K562 (cell line): ENCODE results near the gene GNA14. TPM values are rescaled to one million over a fixed set of nuclear protein-coding genes. Genes with fewer than 3 reads are reported as not detected.
"Not testable (repeated sequence)": the region's sequence is repeated elsewhere in the genome, so short reads cannot be mapped to it uniquely, and the experiment has no call there.

ENCODE experiments used
- ATAC-seq: fragments of 200-7000 bp; cut with Tn5 transposase; 3 replicates; pipeline ENCODE4 v1.9.1; 2020; ENCODE audit warnings: moderate library complexity
- BruUV-seq: library from RNA; stranded (reverse); fragments of 400-500 nt; replicated peaks from 2 replicates; lab custom pipeline; 2021; lab: Mats Ljungman, UMichigan
- CTCF ChIA-PET: fragments of 300-600 bp; formaldehyde crosslinking; extraction: SDS; loops from one replicate; lab custom pipeline; 2021; ENCODE audit warnings: low intra/inter-chr PET ratio; lab: Yijun Ruan, JAX
- POLR2A ChIA-PET: fragments of 300-600, 350-650 bp; sonication (Branson Sonifier 250); formaldehyde crosslinking; extraction: SDS; loops from one replicate; lab custom pipeline; 2021; ENCODE audit warnings: antibody characterized with exemption, inconsistent platforms; lab: Yijun Ruan, JAX
- DNase-seq, 4 experiments: peaks; one replicate each; pipeline versions ENCODE4 v3.0.0 to v3.0.0-alpha.2; 2011 to 2018; ENCODE audit warnings: low spot score in 3 of 4, mixed read lengths in 3 of 4; ENCODE audit errors: extremely low read depth in 1 of 4
- FAIRE-seq: peaks from 2 replicates; lab custom pipeline; 2011; peaks lifted over from hg19 to GRCh38; lab: Jason Lieb, UNC
- H2AFZ ChIP-seq: 2 replicates; pipeline ENCODE4 v1.6.0; 2011; ENCODE audit warnings: low read depth, low read length, control low read depth, inconsistent platforms
- H3K27ac ChIP-seq: fragments of 200-600 bp; 3 replicates; pipeline ENCODE4 v1.8.0; 2011; ENCODE audit warnings: low read depth, mild to moderate bottlenecking, control low read depth, inconsistent platforms, low read length, moderate library complexity, mixed read lengths; ENCODE audit errors: extremely low read depth
- H3K27me3 ChIP-seq, 2 experiments: fragments of 300-600 bp in 1 of 2; 2 replicates in 1 of 2; 3 replicates in 1 of 2; pipeline versions ENCODE4 v1.6.0 to v1.8.0; 2011; ENCODE audit warnings: inconsistent platforms in 2 of 2, low read length in 2 of 2, mild to moderate bottlenecking in 1 of 2, mixed read lengths in 1 of 2, moderate library complexity in 1 of 2; ENCODE audit not compliant: control insufficient read depth in 2 of 2, insufficient read depth in 2 of 2
- H3K36me3 ChIP-seq: fragments of 300-600 bp; 3 replicates; pipeline ENCODE4 v1.8.0; 2011; ENCODE audit warnings: mild to moderate bottlenecking, low read length, inconsistent platforms; ENCODE audit not compliant: control insufficient read depth, insufficient read depth
- H3K4me1 ChIP-seq, 2 experiments: fragments of 200-600 bp in 1 of 2; replicated peaks in 1 of 2; 2 replicates in 1 of 2; 3 replicates in 1 of 2; pipeline versions ENCODE4 v1.5.1 to v1.8.0; 2011; ENCODE audit warnings: inconsistent platforms in 2 of 2, low read length in 2 of 2, mild to moderate bottlenecking in 1 of 2, mixed read lengths in 1 of 2, moderate library complexity in 1 of 2; ENCODE audit not compliant: control insufficient read depth in 2 of 2, insufficient read depth in 2 of 2
- H3K4me2 ChIP-seq: 2 replicates; pipeline ENCODE4 v1.6.1; 2011; ENCODE audit warnings: low read length, control low read depth, inconsistent platforms, mixed read lengths; ENCODE audit not compliant: insufficient read depth
- H3K4me3 ChIP-seq: fragments of 200-600 bp; sonication (generic), shearing (Covaris generic); 2 replicates; pipeline ENCODE4 v1.5.1; 2016; ENCODE audit warnings: control low read depth, inconsistent platforms
- H3K79me2 ChIP-seq: fragments of 200-600 bp; 3 replicates; pipeline ENCODE4 v1.8.0; 2011; ENCODE audit warnings: low read length, inconsistent platforms; ENCODE audit not compliant: control insufficient read depth, insufficient read depth
- H3K9ac ChIP-seq, 2 experiments: 2 replicates each; pipeline versions ENCODE4 v1.6.0 to v1.6.1; 2011; ENCODE audit warnings: low read depth in 2 of 2, low read length in 2 of 2, control low read depth in 1 of 2, inconsistent platforms in 1 of 2, mild to moderate bottlenecking in 1 of 2, mixed read lengths in 1 of 2; ENCODE audit not compliant: insufficient read depth in 1 of 2
- H3K9me1 ChIP-seq: one replicate; pipeline ENCODE4 v1.6.0; 2011; ENCODE audit warnings: inconsistent platforms, mild to moderate bottlenecking, low read length, moderate library complexity; ENCODE audit not compliant: control insufficient read depth, insufficient read depth
- H3K9me3 ChIP-seq: replicated peaks from 2 replicates; pipeline ENCODE4 v1.5.1; 2011; ENCODE audit warnings: low read depth, low read length, inconsistent platforms; ENCODE audit not compliant: control insufficient read depth, insufficient read depth
- H4K20me1 ChIP-seq: replicated peaks from 2 replicates; pipeline ENCODE4 v1.6.1; 2011; ENCODE audit warnings: low read length, inconsistent platforms, mixed read lengths; ENCODE audit not compliant: control insufficient read depth, insufficient read depth
- FOXK1 ChIP-seq: sonication (generic); formaldehyde crosslinking; IDR thresholded peaks from 2 replicates; pipeline ENCODE4 v1.8.0; 2022; ENCODE audit warnings: missing genetic modification reagents, mild to moderate bottlenecking, borderline replicate concordance
- GATAD2B ChIP-seq: fragments of 450-650 bp; IDR thresholded peaks from 2 replicates; pipeline ENCODE4 v1.6.1; 2017; ENCODE audit warnings: mild to moderate bottlenecking, borderline replicate concordance
- ZNF347 ChIP-seq: fragments of 450-650 bp; formaldehyde crosslinking; IDR thresholded peaks from 2 replicates; pipeline ENCODE4 v1.4.0; 2020; ENCODE audit warnings: low read depth, mild to moderate bottlenecking, moderate library complexity
- WGBS: fragments of 100-300 bp; shearing (Covaris generic); methylation state at CpG from one replicate; pipeline ENCODE4 v1.1.6; 2016; ENCODE audit warnings: low coverage, mixed read lengths; ENCODE audit not compliant: insufficient coverage; ENCODE audit errors: missing lambda C conversion rate; 5-methylcytosine and 5-hydroxymethylcytosine counted together
- in situ Hi-C: fragments of 300-500 bp; cut with MboI; formaldehyde crosslinking; loops from 4 replicates; pipeline ENCODE4 v1.15.0; 2018; ENCODE audit warnings: inconsistent platforms, mixed read lengths
- intact Hi-C: fragments of 100-400 bp; cut with micrococcal nuclease; formaldehyde crosslinking; loops from 2 replicates; pipeline ENCODE4 v1.14.2; 2022
- polyA plus RNA-seq, 8 experiments: library from polyadenylated mRNA; depleted of rRNA in 4 of 8; stranded (reverse) in 5 of 8; unstranded in 3 of 8; fragments of >200 nt; fragmentation: Nextera tagmentation in 2 of 8; fragmentation: Illumina TruSeq in 1 of 8; extraction: Ambion mirVana in 2 of 8; extraction: Trizol in 1 of 8; gene quantifications; 2 replicates each; pipeline versions ENCODE4 v1.2.1 to v1.2.3, GENCODE V29; 2011 to 2014; ENCODE audit warnings: inconsistent platforms in 1 of 8, missing spikeins in 1 of 8
- total RNA-seq, 7 experiments: library from RNA; depleted of rRNA in 6 of 7; stranded (reverse); fragments of >200 nt in 6 of 7; fragmentation: Illumina TruSeq in 2 of 7; extraction: Trizol in 2 of 7; gene quantifications; 2 replicates each; pipeline versions ENCODE4 v1.2.1 to v1.2.3, GENCODE V29; 2011 to 2021; ENCODE audit warnings: low replicate concordance in 1 of 7
- TF ChIP-seq, protein P1 (sequence below): fragments of 200-600 bp; sonication (generic); IDR thresholded peaks from one replicate; pipeline ENCODE4 v1.6.1; 2012; ENCODE audit warnings: mild to moderate bottlenecking, low read depth, low read length, inconsistent platforms

Gene GNA14
- total and polyA plus RNA-seq, 9 of the 15 experiments (the other 6 are each of a cell fraction or from before 2014, with no cell fraction given), result 0.03 to 0.11 (median 0.03) TPM; not detected in 6

DNA sequence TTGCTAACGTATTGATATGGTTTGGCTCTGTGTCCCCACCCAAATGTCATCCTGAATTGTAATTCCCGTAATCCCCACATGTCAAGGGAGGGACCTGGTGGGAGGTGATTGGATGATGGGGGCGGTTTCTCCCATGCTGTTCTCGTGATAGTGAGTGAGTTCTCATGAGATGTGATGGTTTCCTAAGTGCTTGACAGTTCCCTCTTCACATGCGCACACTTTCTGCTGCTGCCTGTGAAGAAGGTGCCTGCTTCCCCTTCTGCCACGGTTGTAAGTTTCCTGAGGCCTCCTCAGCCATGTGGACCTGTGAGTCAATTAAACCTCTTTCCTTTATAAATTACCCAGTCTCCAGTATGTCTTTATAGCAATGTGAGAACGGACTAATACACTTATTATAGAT, 207.0 kb downstream of the GNA14 start:
- BruUV-seq, result not testable (repeated sequence)

DNA sequence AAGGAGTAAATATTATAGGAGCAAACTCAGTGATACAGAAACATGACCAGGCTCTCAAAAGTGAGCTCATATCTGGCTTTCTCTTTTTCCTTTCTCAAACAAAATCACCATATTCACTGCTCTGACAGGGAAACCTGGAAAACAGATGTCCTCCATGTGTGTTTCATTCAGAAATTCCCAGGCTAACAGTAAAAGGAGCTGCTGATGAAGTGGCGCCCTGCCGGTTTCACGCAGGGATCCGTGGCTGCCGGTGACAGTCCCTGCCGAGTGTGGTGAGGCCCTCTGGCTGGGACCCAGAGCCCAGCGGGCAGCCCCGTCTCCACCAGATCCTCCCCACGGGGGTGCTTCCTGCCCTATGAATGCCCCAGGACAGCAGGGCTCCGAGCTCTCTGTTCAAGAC, 208.1 kb downstream of the GNA14 start:
- in situ Hi-C loops (loop anchor here (10.0 to 25.0 kb wide), 2 partner anchors 315 to 922 kb away; no protein-coding TSS in a partner anchor), intact Hi-C loops (no loop called here)
- H3K9ac ChIP-seq, result no peak overlapping the region
- DNase-seq (no peak), ATAC-seq (no peak), FAIRE-seq (no peak)
- H4K20me1 ChIP-seq, result no peaks in the 10 kb centered on the region
- peaks cover 3 to 31% of the 10 kb centered on the region in 2 experiments; a peak in 4 of 5 replicates for H3K27me3 ChIP-seq
- H3K4me3 ChIP-seq, result no peak overlapping the region
- H3K79me2 ChIP-seq, result no peaks in the 10 kb centered on the region
- no peaks in the 10 kb centered on the region for H3K9me1 ChIP-seq
- no peak overlapping the region for H3K4me2 ChIP-seq
- CTCF ChIA-PET, result no interaction called here
- no TSS peak for BruUV-seq
- no peak overlapping the region for H2AFZ ChIP-seq
- H3K4me1 ChIP-seq, result no peaks in the 10 kb centered on the region
- WGBS, result 10% methylated on average over 8 of the region's 10 CpGs
- H3K9me3 ChIP-seq, result no peaks in the 10 kb centered on the region
- no peaks in the 10 kb centered on the region for H3K36me3 ChIP-seq
- POLR2A ChIA-PET, result no interaction called here
- no peak overlapping the region for H3K27ac ChIP-seq
- TF ChIP-seq, protein P1, sequence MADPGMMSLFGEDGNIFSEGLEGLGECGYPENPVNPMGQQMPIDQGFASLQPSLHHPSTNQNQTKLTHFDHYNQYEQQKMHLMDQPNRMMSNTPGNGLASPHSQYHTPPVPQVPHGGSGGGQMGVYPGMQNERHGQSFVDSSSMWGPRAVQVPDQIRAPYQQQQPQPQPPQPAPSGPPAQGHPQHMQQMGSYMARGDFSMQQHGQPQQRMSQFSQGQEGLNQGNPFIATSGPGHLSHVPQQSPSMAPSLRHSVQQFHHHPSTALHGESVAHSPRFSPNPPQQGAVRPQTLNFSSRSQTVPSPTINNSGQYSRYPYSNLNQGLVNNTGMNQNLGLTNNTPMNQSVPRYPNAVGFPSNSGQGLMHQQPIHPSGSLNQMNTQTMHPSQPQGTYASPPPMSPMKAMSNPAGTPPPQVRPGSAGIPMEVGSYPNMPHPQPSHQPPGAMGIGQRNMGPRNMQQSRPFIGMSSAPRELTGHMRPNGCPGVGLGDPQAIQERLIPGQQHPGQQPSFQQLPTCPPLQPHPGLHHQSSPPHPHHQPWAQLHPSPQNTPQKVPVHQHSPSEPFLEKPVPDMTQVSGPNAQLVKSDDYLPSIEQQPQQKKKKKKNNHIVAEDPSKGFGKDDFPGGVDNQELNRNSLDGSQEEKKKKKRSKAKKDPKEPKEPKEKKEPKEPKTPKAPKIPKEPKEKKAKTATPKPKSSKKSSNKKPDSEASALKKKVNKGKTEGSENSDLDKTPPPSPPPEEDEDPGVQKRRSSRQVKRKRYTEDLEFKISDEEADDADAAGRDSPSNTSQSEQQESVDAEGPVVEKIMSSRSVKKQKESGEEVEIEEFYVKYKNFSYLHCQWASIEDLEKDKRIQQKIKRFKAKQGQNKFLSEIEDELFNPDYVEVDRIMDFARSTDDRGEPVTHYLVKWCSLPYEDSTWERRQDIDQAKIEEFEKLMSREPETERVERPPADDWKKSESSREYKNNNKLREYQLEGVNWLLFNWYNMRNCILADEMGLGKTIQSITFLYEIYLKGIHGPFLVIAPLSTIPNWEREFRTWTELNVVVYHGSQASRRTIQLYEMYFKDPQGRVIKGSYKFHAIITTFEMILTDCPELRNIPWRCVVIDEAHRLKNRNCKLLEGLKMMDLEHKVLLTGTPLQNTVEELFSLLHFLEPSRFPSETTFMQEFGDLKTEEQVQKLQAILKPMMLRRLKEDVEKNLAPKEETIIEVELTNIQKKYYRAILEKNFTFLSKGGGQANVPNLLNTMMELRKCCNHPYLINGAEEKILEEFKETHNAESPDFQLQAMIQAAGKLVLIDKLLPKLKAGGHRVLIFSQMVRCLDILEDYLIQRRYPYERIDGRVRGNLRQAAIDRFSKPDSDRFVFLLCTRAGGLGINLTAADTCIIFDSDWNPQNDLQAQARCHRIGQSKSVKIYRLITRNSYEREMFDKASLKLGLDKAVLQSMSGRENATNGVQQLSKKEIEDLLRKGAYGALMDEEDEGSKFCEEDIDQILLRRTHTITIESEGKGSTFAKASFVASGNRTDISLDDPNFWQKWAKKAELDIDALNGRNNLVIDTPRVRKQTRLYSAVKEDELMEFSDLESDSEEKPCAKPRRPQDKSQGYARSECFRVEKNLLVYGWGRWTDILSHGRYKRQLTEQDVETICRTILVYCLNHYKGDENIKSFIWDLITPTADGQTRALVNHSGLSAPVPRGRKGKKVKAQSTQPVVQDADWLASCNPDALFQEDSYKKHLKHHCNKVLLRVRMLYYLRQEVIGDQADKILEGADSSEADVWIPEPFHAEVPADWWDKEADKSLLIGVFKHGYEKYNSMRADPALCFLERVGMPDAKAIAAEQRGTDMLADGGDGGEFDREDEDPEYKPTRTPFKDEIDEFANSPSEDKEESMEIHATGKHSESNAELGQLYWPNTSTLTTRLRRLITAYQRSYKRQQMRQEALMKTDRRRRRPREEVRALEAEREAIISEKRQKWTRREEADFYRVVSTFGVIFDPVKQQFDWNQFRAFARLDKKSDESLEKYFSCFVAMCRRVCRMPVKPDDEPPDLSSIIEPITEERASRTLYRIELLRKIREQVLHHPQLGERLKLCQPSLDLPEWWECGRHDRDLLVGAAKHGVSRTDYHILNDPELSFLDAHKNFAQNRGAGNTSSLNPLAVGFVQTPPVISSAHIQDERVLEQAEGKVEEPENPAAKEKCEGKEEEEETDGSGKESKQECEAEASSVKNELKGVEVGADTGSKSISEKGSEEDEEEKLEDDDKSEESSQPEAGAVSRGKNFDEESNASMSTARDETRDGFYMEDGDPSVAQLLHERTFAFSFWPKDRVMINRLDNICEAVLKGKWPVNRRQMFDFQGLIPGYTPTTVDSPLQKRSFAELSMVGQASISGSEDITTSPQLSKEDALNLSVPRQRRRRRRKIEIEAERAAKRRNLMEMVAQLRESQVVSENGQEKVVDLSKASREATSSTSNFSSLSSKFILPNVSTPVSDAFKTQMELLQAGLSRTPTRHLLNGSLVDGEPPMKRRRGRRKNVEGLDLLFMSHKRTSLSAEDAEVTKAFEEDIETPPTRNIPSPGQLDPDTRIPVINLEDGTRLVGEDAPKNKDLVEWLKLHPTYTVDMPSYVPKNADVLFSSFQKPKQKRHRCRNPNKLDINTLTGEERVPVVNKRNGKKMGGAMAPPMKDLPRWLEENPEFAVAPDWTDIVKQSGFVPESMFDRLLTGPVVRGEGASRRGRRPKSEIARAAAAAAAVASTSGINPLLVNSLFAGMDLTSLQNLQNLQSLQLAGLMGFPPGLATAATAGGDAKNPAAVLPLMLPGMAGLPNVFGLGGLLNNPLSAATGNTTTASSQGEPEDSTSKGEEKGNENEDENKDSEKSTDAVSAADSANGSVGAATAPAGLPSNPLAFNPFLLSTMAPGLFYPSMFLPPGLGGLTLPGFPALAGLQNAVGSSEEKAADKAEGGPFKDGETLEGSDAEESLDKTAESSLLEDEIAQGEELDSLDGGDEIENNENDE, result no peak
- TF ChIP-seq FOXK1 (no peak), GATAD2B (no peak), ZNF347 (CRISPR knock-in tag) (no peak)

More for the DNA sequence above, 207.0 kb downstream of the GNA14 start:
- H3K9ac ChIP-seq, H3K9me1 ChIP-seq, CTCF ChIA-PET, H3K27ac ChIP-seq, H3K4me2 ChIP-seq, H3K36me3 ChIP-seq, H4K20me1 ChIP-seq, ATAC-seq, DNase-seq, H2AFZ ChIP-seq, POLR2A ChIA-PET, FAIRE-seq, intact Hi-C loops, H3K79me2 ChIP-seq, H3K9me3 ChIP-seq, H3K4me1 ChIP-seq, H3K4me3 ChIP-seq: not testable (repeated sequence)
- in situ Hi-C loops, result loop anchor here (10.0 to 25.0 kb wide), 2 partner anchors 314 to 921 kb away; no protein-coding TSS in a partner anchor
- WGBS, result 8% methylated on average over 6 of the region's 7 CpGs
- peaks cover 3 to 40% of the 10 kb centered on the region in 2 experiments; a peak in 4 of 5 replicates for H3K27me3 ChIP-seq
